Mesenchymal stem cell (in vitro differentiated cells and primary cell): ENCODE results near the gene PRR5.

Source experiments
- DNase-seq: peaks from one replicate; pipeline ENCODE4 v3.0.0-alpha.2; 2013
- H2AFZ ChIP-seq: one replicate; pipeline ENCODE4 v1.6.1; 2013; ENCODE audit warnings: low read depth, mild to moderate bottlenecking, control low read depth, inconsistent platforms, low read length, moderate library complexity
- H2AK5ac ChIP-seq: 2 replicates; pipeline ENCODE4 v1.6.1; 2013; ENCODE audit warnings: low read length, moderate library complexity, mild to moderate bottlenecking, inconsistent platforms; ENCODE audit not compliant: severe bottlenecking
- H2BK120ac ChIP-seq: one replicate; pipeline ENCODE4 v1.6.1; 2013; ENCODE audit warnings: low read depth, mild to moderate bottlenecking, inconsistent platforms, low read length, moderate library complexity
- H2BK12ac ChIP-seq, 2 experiments: one replicate each; pipeline ENCODE4 v1.6.1; 2013; ENCODE audit warnings: inconsistent platforms in 2 of 2, low read length in 2 of 2, mild to moderate bottlenecking in 2 of 2, moderate library complexity in 2 of 2, control low read depth in 1 of 2
- H2BK15ac ChIP-seq: one replicate; pipeline ENCODE4 v1.6.1; 2013; ENCODE audit warnings: mild to moderate bottlenecking, low read depth, inconsistent platforms; ENCODE audit not compliant: poor library complexity, severe bottlenecking
- H2BK5ac ChIP-seq: 2 replicates; pipeline ENCODE4 v1.6.1; 2013; ENCODE audit warnings: low read depth, mild to moderate bottlenecking, low read length, control low read depth, inconsistent platforms; ENCODE audit not compliant: poor library complexity, severe bottlenecking
- H3K14ac ChIP-seq, 2 experiments: one replicate each; pipeline ENCODE4 v1.6.1; 2013; ENCODE audit warnings: inconsistent platforms in 2 of 2, low read length in 2 of 2, control low read depth in 1 of 2, mild to moderate bottlenecking in 1 of 2, moderate library complexity in 1 of 2
- H3K18ac ChIP-seq, 2 experiments: one replicate each; pipeline ENCODE4 v1.6.1; 2013; ENCODE audit warnings: inconsistent platforms in 2 of 2, low read length in 2 of 2, control low read depth in 1 of 2, low read depth in 1 of 2, mild to moderate bottlenecking in 1 of 2
- H3K23ac ChIP-seq, 2 experiments: one replicate each; pipeline ENCODE4 v1.6.1; 2013; ENCODE audit warnings: inconsistent platforms in 2 of 2, low read length in 2 of 2, mild to moderate bottlenecking in 2 of 2, moderate library complexity in 2 of 2, control low read depth in 1 of 2
- H3K27ac ChIP-seq: 2 replicates; pipeline ENCODE4 v1.5.1; 2013; ENCODE audit warnings: mild to moderate bottlenecking, moderate library complexity, low read length, control low read depth, inconsistent platforms; ENCODE audit not compliant: poor library complexity, severe bottlenecking
- H3K27me3 ChIP-seq, 2 experiments: 2 replicates each; pipeline versions ENCODE4 v1.6.1 to v1.7.0; 2013; ENCODE audit warnings: low read length in 2 of 2, mild to moderate bottlenecking in 2 of 2, moderate library complexity in 2 of 2, control low read depth in 1 of 2, inconsistent platforms in 1 of 2; ENCODE audit not compliant: control insufficient read depth in 1 of 2, insufficient read depth in 1 of 2
- H3K36me3 ChIP-seq, 2 experiments: 2 replicates each; pipeline versions ENCODE4 v1.6.1 to v1.7.0; 2013; ENCODE audit warnings: low read length in 2 of 2, control low read depth in 1 of 2, inconsistent platforms in 1 of 2, low read depth in 1 of 2, mild to moderate bottlenecking in 1 of 2; ENCODE audit not compliant: insufficient read depth in 2 of 2, control insufficient read depth in 1 of 2
- H3K4ac ChIP-seq, 2 experiments: one replicate each; pipeline ENCODE4 v1.6.1; 2013; ENCODE audit warnings: inconsistent platforms in 2 of 2, low read length in 2 of 2, mild to moderate bottlenecking in 2 of 2, moderate library complexity in 2 of 2, control low read depth in 1 of 2, low read depth in 1 of 2
- H3K4me1 ChIP-seq: 2 replicates; pipeline ENCODE4 v1.6.1; 2013; ENCODE audit warnings: low read depth, low read length, control low read depth; ENCODE audit not compliant: control insufficient read depth, insufficient read depth
- H3K4me2 ChIP-seq: 2 replicates; pipeline ENCODE4 v1.6.1; 2013; ENCODE audit warnings: low read length, mild to moderate bottlenecking, inconsistent platforms; ENCODE audit not compliant: poor library complexity, severe bottlenecking
- H3K4me3 ChIP-seq, 2 experiments: 2 replicates each; pipeline versions ENCODE4 v1.5.1 to v1.7.0; 2013; ENCODE audit warnings: low read length in 2 of 2, mild to moderate bottlenecking in 2 of 2, control low read depth in 1 of 2, low read depth in 1 of 2; ENCODE audit not compliant: insufficient read depth in 1 of 2
- H3K79me1 ChIP-seq: replicated peaks from 2 replicates; pipeline ENCODE4 v1.6.1; 2013; ENCODE audit warnings: mild to moderate bottlenecking, control low read depth, low read length, inconsistent platforms; ENCODE audit not compliant: poor library complexity, severe bottlenecking
- H3K9ac ChIP-seq: 2 replicates; pipeline ENCODE4 v1.7.0; 2013; ENCODE audit warnings: mild to moderate bottlenecking, low read length, moderate library complexity
- H3K9me3 ChIP-seq: 2 replicates; pipeline ENCODE4 v1.7.0; 2013; ENCODE audit warnings: mild to moderate bottlenecking, low read length; ENCODE audit not compliant: control insufficient read depth
- H4K8ac ChIP-seq: one replicate; pipeline ENCODE4 v1.6.1; 2013; ENCODE audit warnings: inconsistent platforms, mild to moderate bottlenecking, low read length, moderate library complexity
- H4K91ac ChIP-seq: one replicate; pipeline ENCODE4 v1.6.1; 2013; ENCODE audit warnings: mild to moderate bottlenecking, low read length, inconsistent platforms
- WGBS: methylation state at CpG from one replicate; pipeline ENCODE4 v1.1.7; 2013; ENCODE audit warnings: mixed read lengths; 5-methylcytosine and 5-hydroxymethylcytosine counted together

Gene PRR5

DNA sequence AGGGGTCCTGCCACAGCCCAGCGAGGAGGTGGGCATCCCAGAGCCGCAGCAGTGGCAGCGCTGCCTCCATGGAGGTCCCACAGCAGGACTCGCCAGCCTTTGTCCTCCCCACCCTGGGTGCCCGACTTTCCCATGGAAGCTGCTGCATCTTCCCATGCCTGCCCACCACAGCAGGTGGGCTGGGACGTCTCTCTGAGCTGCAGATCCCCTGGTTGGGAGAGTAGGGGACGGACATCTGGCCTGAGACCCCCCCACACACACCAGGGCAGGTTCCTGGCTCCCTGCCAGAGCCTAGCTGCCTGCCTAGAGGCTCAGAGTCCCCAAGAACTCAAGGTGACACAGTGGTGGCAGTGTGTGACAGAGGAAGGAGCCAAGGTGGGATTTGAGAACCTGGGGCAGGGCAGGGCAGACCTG is 21.5 kb upstream of the PRR5 start:
- H3K18ac ChIP-seq = no peak overlapping the region
- H2AFZ ChIP-seq = no peak overlapping the region
- no peak overlapping the region for H4K8ac ChIP-seq
- no peak overlapping the region for H3K4me3 ChIP-seq
- no peak overlapping the region for H2BK5ac ChIP-seq
- no peak overlapping the region for H4K91ac ChIP-seq
- no peak overlapping the region for H2BK15ac ChIP-seq
- 90% methylated on average over 5 of the region's 7 CpGs for WGBS
- no peak overlapping the region for H3K23ac ChIP-seq
- H2BK12ac ChIP-seq = no peak overlapping the region
- H3K9me3 ChIP-seq = no peaks in the 10 kb centered on the region
- no peak overlapping the region for H3K4me2 ChIP-seq
- H3K14ac ChIP-seq = peak overlapping the region in 1 of 2 experiments; percentile 56
- H3K4me1 ChIP-seq = peaks cover 55% of the 10 kb centered on the region
- H3K36me3 ChIP-seq = no peaks in the 10 kb centered on the region
- no peaks in the 10 kb centered on the region for H3K79me1 ChIP-seq
- H2AK5ac ChIP-seq = peak overlapping the region; percentile 33
- no peak overlapping the region for H3K9ac ChIP-seq
- DNase-seq = no peak
- H3K4ac ChIP-seq = no peak overlapping the region
- no peak overlapping the region for H3K27ac ChIP-seq
- no peak overlapping the region for H2BK120ac ChIP-seq
- H3K27me3 ChIP-seq = no peaks in the 10 kb centered on the region

DNA sequence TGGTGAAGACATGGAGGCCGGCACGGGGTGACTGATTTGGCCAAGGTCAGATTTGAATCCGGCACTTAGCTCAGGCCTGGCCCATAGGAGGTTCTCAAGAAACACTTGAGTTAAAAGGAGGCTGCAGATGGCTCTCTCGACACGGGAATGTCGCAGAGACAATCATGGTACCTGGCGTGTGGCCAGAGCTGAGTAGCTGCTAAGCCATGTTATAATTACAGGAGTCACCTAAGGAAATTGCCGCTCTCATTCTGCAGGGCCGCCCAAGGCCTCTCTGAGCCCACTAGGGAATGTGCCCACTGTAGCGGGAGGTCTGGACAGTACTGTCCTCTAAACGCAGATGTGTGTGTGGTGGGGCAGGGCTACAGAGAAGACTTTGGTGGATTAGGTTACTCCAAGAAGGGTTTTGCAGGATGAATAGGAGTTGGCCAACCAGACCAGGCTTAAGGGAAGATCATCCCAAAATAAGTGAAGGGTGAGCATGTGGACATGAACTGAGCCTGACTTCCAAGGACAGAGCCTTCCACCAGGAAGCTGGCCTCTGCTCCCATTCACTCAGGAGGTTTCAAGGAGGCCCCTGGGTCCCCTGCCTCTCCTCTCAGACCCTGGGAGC is 19.3 kb upstream of the PRR5 start:
- Histone ChIP-seq H2BK120ac (no peak overlapping the region), H2BK15ac (no peak overlapping the region), H3K4me3 (no peak overlapping the region), H2BK12ac (no peak overlapping the region), H3K23ac (no peak overlapping the region), H2AFZ (no peak overlapping the region), H3K27ac (no peak overlapping the region), H3K4me1 (peaks cover 45% of the 10 kb centered on the region), H3K79me1 (no peaks in the 10 kb centered on the region), H4K8ac (no peak overlapping the region), H4K91ac (no peak overlapping the region), H3K4ac (no peak overlapping the region), H3K36me3 (no peaks in the 10 kb centered on the region), H3K4me2 (no peak overlapping the region), H3K18ac (no peak overlapping the region), H2BK5ac (no peak overlapping the region), H3K9ac (no peak overlapping the region), H3K14ac (no peak overlapping the region), H2AK5ac (no peak overlapping the region), H3K9me3 (no peaks in the 10 kb centered on the region), H3K27me3 (no peaks in the 10 kb centered on the region)
- no peak for DNase-seq
- WGBS = 91% methylated on average over 11 of the region's 11 CpGs

DNA sequence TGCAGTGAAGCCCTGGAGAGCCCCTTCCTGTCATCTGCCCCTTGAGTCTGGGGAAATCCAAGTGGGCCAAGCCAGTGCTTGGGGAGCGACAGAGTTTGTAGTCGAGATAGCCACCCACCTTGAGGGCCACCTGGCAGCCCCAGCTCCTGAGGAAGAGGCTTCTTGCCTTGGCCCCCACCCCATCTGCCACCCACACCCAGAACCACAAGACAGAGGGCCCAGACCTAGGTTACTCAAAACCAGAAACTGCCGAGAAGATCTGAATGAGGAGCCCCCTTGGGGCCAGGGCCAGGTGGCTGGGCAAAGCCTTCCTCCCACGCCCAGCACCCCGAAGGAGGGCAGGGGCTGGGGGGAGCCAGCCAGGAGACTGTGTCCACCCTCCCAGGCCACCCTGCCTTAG is 18.8 kb upstream of the PRR5 start:
- WGBS = 81% methylated on average over 5 of the region's 5 CpGs
- Histone ChIP-seq H3K27me3 (no peaks in the 10 kb centered on the region), H3K9me3 (no peaks in the 10 kb centered on the region), H4K8ac (no peak overlapping the region), H2BK15ac (peak overlapping the region; percentile 23), H3K9ac (no peak overlapping the region), H2AFZ (no peak overlapping the region), H3K27ac (no peak overlapping the region), H2BK12ac (no peak overlapping the region), H2AK5ac (peak overlapping the region; percentile 9), H3K18ac (no peak overlapping the region), H3K4ac (peak overlapping the region in 1 of 2 experiments; percentile 3), H3K4me3 (no peak overlapping the region), H3K23ac (no peak overlapping the region), H3K4me1 (peaks cover 41% of the 10 kb centered on the region), H3K4me2 (no peak overlapping the region), H3K79me1 (no peaks in the 10 kb centered on the region), H4K91ac (no peak overlapping the region), H2BK120ac (no peak overlapping the region), H3K14ac (no peak overlapping the region), H2BK5ac (no peak overlapping the region), H3K36me3 (no peaks in the 10 kb centered on the region)
- no peak for DNase-seq

DNA sequence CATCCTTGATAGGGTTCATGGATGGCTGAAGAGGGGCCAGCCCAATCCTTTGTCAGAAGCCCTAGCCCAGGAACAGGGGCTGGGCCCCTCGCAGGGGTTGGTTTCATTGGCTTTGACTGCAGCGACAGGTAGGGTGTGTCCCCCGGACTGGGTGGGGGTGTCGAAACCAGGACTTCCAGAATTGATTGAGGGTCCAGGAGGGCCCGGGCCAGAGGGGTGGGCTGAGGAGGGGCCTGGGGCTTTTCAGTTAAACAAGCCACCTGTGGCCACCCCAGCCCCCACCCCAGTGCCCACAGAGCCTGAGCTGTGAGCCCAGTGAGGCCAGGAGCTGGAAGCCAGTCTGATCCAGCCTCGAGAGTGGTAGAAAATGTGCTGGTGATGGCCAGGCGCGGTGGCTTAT is 18.1 kb upstream of the PRR5 start:
- H3K27ac ChIP-seq = no peak overlapping the region
- no peaks in the 10 kb centered on the region for H3K27me3 ChIP-seq
- H2BK5ac ChIP-seq = no peak overlapping the region
- no peak overlapping the region for H3K4ac ChIP-seq
- no peak overlapping the region for H2AK5ac ChIP-seq
- no peaks in the 10 kb centered on the region for H3K79me1 ChIP-seq
- no peak overlapping the region for H3K9ac ChIP-seq
- peaks cover 36% of the 10 kb centered on the region for H3K4me1 ChIP-seq
- H4K91ac ChIP-seq = no peak overlapping the region
- no peak overlapping the region for H3K23ac ChIP-seq
- H2BK120ac ChIP-seq = no peak overlapping the region
- H3K4me3 ChIP-seq = no peak overlapping the region
- WGBS = 100% methylated on average over 7 of the region's 8 CpGs
- H2BK12ac ChIP-seq = no peak overlapping the region
- no peak overlapping the region for H3K4me2 ChIP-seq
- no peak overlapping the region for H3K14ac ChIP-seq
- DNase-seq = no peak
- H4K8ac ChIP-seq = no peak overlapping the region
- H3K18ac ChIP-seq = no peak overlapping the region
- no peak overlapping the region for H2BK15ac ChIP-seq
- H3K9me3 ChIP-seq = no peaks in the 10 kb centered on the region
- H2AFZ ChIP-seq = no peak overlapping the region
- no peaks in the 10 kb centered on the region for H3K36me3 ChIP-seq
